Mesenchymal stem cell (in vitro differentiated cells and primary cell): Measurements from ENCODE around the gene ZNF532. TPM values are rescaled to one million over a fixed set of nuclear protein-coding genes. Genes with fewer than 3 reads are reported as not detected.

Experiments
- DNase-seq: peaks from one replicate; pipeline ENCODE4 v3.0.0-alpha.2; 2013
- H2AFZ ChIP-seq: one replicate; pipeline ENCODE4 v1.6.1; 2013; ENCODE audit warnings: low read depth, mild to moderate bottlenecking, control low read depth, inconsistent platforms, low read length, moderate library complexity
- H2AK5ac ChIP-seq: 2 replicates; pipeline ENCODE4 v1.6.1; 2013; ENCODE audit warnings: low read length, moderate library complexity, mild to moderate bottlenecking, inconsistent platforms; ENCODE audit not compliant: severe bottlenecking
- H2BK120ac ChIP-seq: one replicate; pipeline ENCODE4 v1.6.1; 2013; ENCODE audit warnings: low read depth, mild to moderate bottlenecking, inconsistent platforms, low read length, moderate library complexity
- H2BK12ac ChIP-seq, 2 experiments: one replicate each; pipeline ENCODE4 v1.6.1; 2013; ENCODE audit warnings: inconsistent platforms in 2 of 2, low read length in 2 of 2, mild to moderate bottlenecking in 2 of 2, moderate library complexity in 2 of 2, control low read depth in 1 of 2
- H2BK15ac ChIP-seq: one replicate; pipeline ENCODE4 v1.6.1; 2013; ENCODE audit warnings: mild to moderate bottlenecking, low read depth, inconsistent platforms; ENCODE audit not compliant: poor library complexity, severe bottlenecking
- H2BK5ac ChIP-seq: 2 replicates; pipeline ENCODE4 v1.6.1; 2013; ENCODE audit warnings: low read depth, mild to moderate bottlenecking, low read length, control low read depth, inconsistent platforms; ENCODE audit not compliant: poor library complexity, severe bottlenecking
- H3K14ac ChIP-seq, 2 experiments: one replicate each; pipeline ENCODE4 v1.6.1; 2013; ENCODE audit warnings: inconsistent platforms in 2 of 2, low read length in 2 of 2, control low read depth in 1 of 2, mild to moderate bottlenecking in 1 of 2, moderate library complexity in 1 of 2
- H3K18ac ChIP-seq, 2 experiments: one replicate each; pipeline ENCODE4 v1.6.1; 2013; ENCODE audit warnings: inconsistent platforms in 2 of 2, low read length in 2 of 2, control low read depth in 1 of 2, low read depth in 1 of 2, mild to moderate bottlenecking in 1 of 2
- H3K23ac ChIP-seq, 2 experiments: one replicate each; pipeline ENCODE4 v1.6.1; 2013; ENCODE audit warnings: inconsistent platforms in 2 of 2, low read length in 2 of 2, mild to moderate bottlenecking in 2 of 2, moderate library complexity in 2 of 2, control low read depth in 1 of 2
- H3K27ac ChIP-seq: 2 replicates; pipeline ENCODE4 v1.5.1; 2013; ENCODE audit warnings: mild to moderate bottlenecking, moderate library complexity, low read length, control low read depth, inconsistent platforms; ENCODE audit not compliant: poor library complexity, severe bottlenecking
- H3K27me3 ChIP-seq, 2 experiments: 2 replicates each; pipeline versions ENCODE4 v1.6.1 to v1.7.0; 2013; ENCODE audit warnings: low read length in 2 of 2, mild to moderate bottlenecking in 2 of 2, moderate library complexity in 2 of 2, control low read depth in 1 of 2, inconsistent platforms in 1 of 2; ENCODE audit not compliant: control insufficient read depth in 1 of 2, insufficient read depth in 1 of 2
- H3K36me3 ChIP-seq, 2 experiments: 2 replicates each; pipeline versions ENCODE4 v1.6.1 to v1.7.0; 2013; ENCODE audit warnings: low read length in 2 of 2, control low read depth in 1 of 2, inconsistent platforms in 1 of 2, low read depth in 1 of 2, mild to moderate bottlenecking in 1 of 2; ENCODE audit not compliant: insufficient read depth in 2 of 2, control insufficient read depth in 1 of 2
- H3K4ac ChIP-seq, 2 experiments: one replicate each; pipeline ENCODE4 v1.6.1; 2013; ENCODE audit warnings: inconsistent platforms in 2 of 2, low read length in 2 of 2, mild to moderate bottlenecking in 2 of 2, moderate library complexity in 2 of 2, control low read depth in 1 of 2, low read depth in 1 of 2
- H3K4me1 ChIP-seq: 2 replicates; pipeline ENCODE4 v1.6.1; 2013; ENCODE audit warnings: low read depth, low read length, control low read depth; ENCODE audit not compliant: control insufficient read depth, insufficient read depth
- H3K4me2 ChIP-seq: 2 replicates; pipeline ENCODE4 v1.6.1; 2013; ENCODE audit warnings: low read length, mild to moderate bottlenecking, inconsistent platforms; ENCODE audit not compliant: poor library complexity, severe bottlenecking
- H3K4me3 ChIP-seq, 2 experiments: 2 replicates each; pipeline versions ENCODE4 v1.5.1 to v1.7.0; 2013; ENCODE audit warnings: low read length in 2 of 2, mild to moderate bottlenecking in 2 of 2, control low read depth in 1 of 2, low read depth in 1 of 2; ENCODE audit not compliant: insufficient read depth in 1 of 2
- H3K79me1 ChIP-seq: replicated peaks from 2 replicates; pipeline ENCODE4 v1.6.1; 2013; ENCODE audit warnings: mild to moderate bottlenecking, control low read depth, low read length, inconsistent platforms; ENCODE audit not compliant: poor library complexity, severe bottlenecking
- H3K9ac ChIP-seq: 2 replicates; pipeline ENCODE4 v1.7.0; 2013; ENCODE audit warnings: mild to moderate bottlenecking, low read length, moderate library complexity
- H3K9me3 ChIP-seq: 2 replicates; pipeline ENCODE4 v1.7.0; 2013; ENCODE audit warnings: mild to moderate bottlenecking, low read length; ENCODE audit not compliant: control insufficient read depth
- H4K8ac ChIP-seq: one replicate; pipeline ENCODE4 v1.6.1; 2013; ENCODE audit warnings: inconsistent platforms, mild to moderate bottlenecking, low read length, moderate library complexity
- H4K91ac ChIP-seq: one replicate; pipeline ENCODE4 v1.6.1; 2013; ENCODE audit warnings: mild to moderate bottlenecking, low read length, inconsistent platforms
- WGBS: methylation state at CpG from one replicate; pipeline ENCODE4 v1.1.7; 2013; ENCODE audit warnings: mixed read lengths; 5-methylcytosine and 5-hydroxymethylcytosine counted together
- polyA plus RNA-seq, 2 experiments: library from polyadenylated mRNA; stranded (reverse); fragments of 200-250 nt; gene quantifications; one replicate each; pipeline ENCODE4 v1.2.3, GENCODE V29; 2013

Gene ZNF532
- polyA plus RNA-seq (2013, experiment 1 of 2), result 65.7 TPM
- polyA plus RNA-seq (2013, experiment 2 of 2), result 65.9 TPM

GRCh38 chr18:58864146-58865032 is at the start of gene ZNF532:
Gene ZNF532, plus strand, starts transcription at chr18:58864877. CDS start in a region left out here.
- Histone ChIP-seq H3K4me2 (peak within 1 kb of the TSS; percentile 64), H2BK15ac (peak within 1 kb of the TSS; percentile 99), H2BK120ac (peak within 1 kb of the TSS; percentile 100), H3K27me3 (no peaks in the 10 kb centered on the region), H3K27ac (peak within 1 kb of the TSS; percentile 77), H3K18ac (peak within 1 kb of the TSS; percentile 93 to 97), H2AFZ (peak within 1 kb of the TSS; percentile 32), H2BK5ac (peak within 1 kb of the TSS; percentile 67), H2BK12ac (peak within 1 kb of the TSS; percentile 40 to 55), H3K79me1 (peaks cover 11% of the 10 kb centered on the region), H3K14ac (peak within 1 kb of the TSS in 1 of 2 experiments; percentile 92), H3K9me3 (no peaks in the 10 kb centered on the region), H3K36me3 (peaks cover 9 to 37% of the 10 kb centered on the region in 2 experiments), H4K8ac (peak within 1 kb of the TSS; percentile 99), H3K9ac (peak within 1 kb of the TSS; percentile 87), H2AK5ac (peak within 1 kb of the TSS; percentile 56), H4K91ac (peak within 1 kb of the TSS; percentile 100), H3K4ac (peak within 1 kb of the TSS; percentile 99), H3K23ac (peak within 1 kb of the TSS; percentile 68 to 91), H3K4me1 (peaks cover 14% of the 10 kb centered on the region), H3K4me3 (peak within 1 kb of the TSS; percentile 60 to 74)
- WGBS, result 5% methylated on average over 11 of the region's 17 CpGs
- DNase-seq, result peak; percentile 79

GRCh38 chr18:58819051-58819450 is 45.6 kb upstream of the ZNF532 start:
- WGBS, result 96% methylated on average over 2 of the region's 4 CpGs
- Histone ChIP-seq H2AFZ (no peak overlapping the region), H3K23ac (no peak overlapping the region), H3K9ac (no peak overlapping the region), H3K79me1 (no peaks in the 10 kb centered on the region), H3K4me2 (no peak overlapping the region), H2BK12ac (no peak overlapping the region), H3K18ac (no peak overlapping the region), H2BK120ac (no peak overlapping the region), H3K4me1 (no peaks in the 10 kb centered on the region), H4K8ac (no peak overlapping the region), H3K27me3 (no peaks in the 10 kb centered on the region), H2AK5ac (no peak overlapping the region), H3K27ac (no peak overlapping the region), H4K91ac (no peak overlapping the region), H3K14ac (no peak overlapping the region), H3K9me3 (no peaks in the 10 kb centered on the region), H2BK15ac (no peak overlapping the region), H3K36me3 (no peaks in the 10 kb centered on the region), H3K4ac (no peak overlapping the region), H2BK5ac (no peak overlapping the region), H3K4me3 (no peak overlapping the region)
- DNase-seq, result no peak

GRCh38 chr18:58820251-58820650 is 44.4 kb upstream of the ZNF532 start:
- DNase-seq, result no peak
- Histone ChIP-seq H2BK12ac (no peak overlapping the region), H4K8ac (no peak overlapping the region), H3K79me1 (no peaks in the 10 kb centered on the region), H3K9ac (no peak overlapping the region), H3K27ac (no peak overlapping the region), H3K4me2 (no peak overlapping the region), H3K9me3 (no peaks in the 10 kb centered on the region), H3K4me1 (no peaks in the 10 kb centered on the region), H2BK15ac (no peak overlapping the region), H3K27me3 (no peaks in the 10 kb centered on the region), H3K14ac (no peak overlapping the region), H2AK5ac (no peak overlapping the region), H3K18ac (peak overlapping the region in 1 of 2 experiments; percentile 21), H3K4ac (no peak overlapping the region), H2BK120ac (no peak overlapping the region), H3K23ac (no peak overlapping the region), H2AFZ (no peak overlapping the region), H2BK5ac (no peak overlapping the region), H3K36me3 (no peaks in the 10 kb centered on the region), H3K4me3 (no peak overlapping the region), H4K91ac (no peak overlapping the region)
- 95% methylated on average over 2 of the region's 3 CpGs for WGBS

GRCh38 chr18:58822944-58823343 is 41.7 kb upstream of the ZNF532 start:
- H3K27ac ChIP-seq, result no peak overlapping the region
- H3K23ac ChIP-seq, result no peak overlapping the region
- H3K4me1 ChIP-seq, result no peaks in the 10 kb centered on the region
- H3K4me2 ChIP-seq, result no peak overlapping the region
- H2AK5ac ChIP-seq, result no peak overlapping the region
- H3K9ac ChIP-seq, result no peak overlapping the region
- no peak overlapping the region for H3K4ac ChIP-seq
- H3K4me3 ChIP-seq, result no peak overlapping the region
- no peak overlapping the region for H4K8ac ChIP-seq
- no peak overlapping the region for H2BK12ac ChIP-seq
- no peak overlapping the region for H4K91ac ChIP-seq
- no peak overlapping the region for H2AFZ ChIP-seq
- H3K14ac ChIP-seq, result no peak overlapping the region
- no peaks in the 10 kb centered on the region for H3K79me1 ChIP-seq
- H3K27me3 ChIP-seq, result no peaks in the 10 kb centered on the region
- H2BK15ac ChIP-seq, result no peak overlapping the region
- H3K18ac ChIP-seq, result no peak overlapping the region
- no peaks in the 10 kb centered on the region for H3K9me3 ChIP-seq
- no peak overlapping the region for H2BK120ac ChIP-seq
- H2BK5ac ChIP-seq, result no peak overlapping the region
- DNase-seq, result no peak
- WGBS, result 98% methylated on average over 13 of the region's 13 CpGs
- H3K36me3 ChIP-seq, result no peaks in the 10 kb centered on the region
